ENCODE results near the gene GIPC1. TPM values are rescaled to one million over a fixed set of nuclear protein-coding genes. Genes with fewer than 3 reads are reported as not detected.

The GIPC1 gene
- total and polyA plus RNA-seq, 2 of the 4 experiments (the other 2 are of a cell fraction) = 74.2 to 133 TPM

DNA sequence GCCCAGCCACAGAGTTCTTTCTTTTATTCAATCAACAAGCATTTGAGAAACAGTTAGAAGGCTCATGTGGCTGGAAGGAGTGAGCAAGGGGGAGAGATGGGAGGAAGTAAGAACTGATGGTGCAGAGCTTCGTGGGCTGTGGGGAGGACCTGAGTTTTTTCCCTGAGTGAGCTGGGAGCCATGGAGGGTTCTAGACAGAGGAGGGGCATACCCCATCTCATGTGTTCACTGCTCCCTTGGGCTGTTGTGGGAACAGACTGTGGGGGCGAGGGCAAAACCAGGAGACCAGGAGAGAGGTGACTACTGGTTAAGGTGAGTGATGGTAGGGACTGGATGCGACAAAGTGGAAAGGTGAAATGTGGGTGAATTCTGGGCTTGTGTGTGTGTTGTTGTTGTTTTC is 65.2 kb downstream of the GIPC1 start:
- dilution Hi-C loops (cut with HindIII; ENCODE audit: low sequenced_read_pairs, unreplicated experiment) (no loop called here), in situ Hi-C loops (cut with MboI; ENCODE audit: low sequenced_read_pairs) (no loop called here), intact Hi-C loops (cut with micrococcal nuclease) (no loop called here)
- H2BK20ac ChIP-seq (ENCODE audit: low read depth, low read length) = no peak overlapping the region
- WGBS, 2 experiments (ENCODE audit: extremely low coverage in 2 of 2, insufficient read length in 1 of 2) = no CpG with 5 or more reads among the region's 3 CpGs
- H2BK15ac ChIP-seq (ENCODE audit: low read depth, low read length) = no peak overlapping the region
- no peak overlapping the region for H3K14ac ChIP-seq (replicated peaks; ENCODE audit: low read depth, low read length)
- H3K9me1 ChIP-seq (ENCODE audit: insufficient read depth, low read length) = peaks cover 12% of the 10 kb centered on the region; the same call in 1 of the 2 replicates
- H3K56ac ChIP-seq (ENCODE audit: extremely low read depth, insufficient read depth, low read length) = no peak overlapping the region
- BruUV-seq (replicated peaks) = no TSS peak
- H3K36me3 ChIP-seq (ENCODE audit: control insufficient read depth, insufficient read depth, low read length) = no peaks in the 10 kb centered on the region
- H4K8ac ChIP-seq (ENCODE audit: low read depth in 2 of 2, low read length in 2 of 2) = no peak overlapping the region
- H3K27ac ChIP-seq (ENCODE audit: insufficient read depth, low read length) = no peak overlapping the region
- H3K9ac ChIP-seq (ENCODE audit: low read depth, low read length) = no peak overlapping the region
- no peaks in the 10 kb centered on the region for H3K9me3 ChIP-seq (ENCODE audit: control insufficient read depth, insufficient read depth, low read length)
- no peak overlapping the region for H4K91ac ChIP-seq (ENCODE audit: insufficient read depth, low read depth, low read length)
- ATAC-seq (ENCODE audit: low read depth) (no peak), DNase-seq (no peak)
- TF ChIP-seq BHLHE40 (IDR thresholded peaks at IDR 0.05; ENCODE audit: low read depth, low read length) = no peak
- TF ChIP-seq, protein P1, sequence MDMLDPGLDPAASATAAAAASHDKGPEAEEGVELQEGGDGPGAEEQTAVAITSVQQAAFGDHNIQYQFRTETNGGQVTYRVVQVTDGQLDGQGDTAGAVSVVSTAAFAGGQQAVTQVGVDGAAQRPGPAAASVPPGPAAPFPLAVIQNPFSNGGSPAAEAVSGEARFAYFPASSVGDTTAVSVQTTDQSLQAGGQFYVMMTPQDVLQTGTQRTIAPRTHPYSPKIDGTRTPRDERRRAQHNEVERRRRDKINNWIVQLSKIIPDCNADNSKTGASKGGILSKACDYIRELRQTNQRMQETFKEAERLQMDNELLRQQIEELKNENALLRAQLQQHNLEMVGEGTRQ (IDR thresholded peaks at IDR 0.05; ENCODE audit: low read depth, low read length) = no peak
- no peak for TF ChIP-seq POLR2A (IDR thresholded peaks at IDR 0.05; ENCODE audit: low read depth, low read length)
- TF ChIP-seq RFX5 (IDR thresholded peaks at IDR 0.05; ENCODE audit: low read depth, low read length) = no peak
- no peak overlapping the region for H2AFZ ChIP-seq (replicated peaks; ENCODE audit: low read length, poor library complexity)
- H3K23ac ChIP-seq (ENCODE audit: low read depth, low read length) = no peak overlapping the region
- peaks cover 17% of the 10 kb centered on the region for H3K4me1 ChIP-seq (ENCODE audit: control insufficient read depth, insufficient read depth, low read length)
- ChIA-PET CTCF (interaction anchor here (0.7 kb wide), 1 partner anchor 721 kb away, joined by 7 read pairs; no protein-coding TSS in a partner anchor), POLR2A (ENCODE audit: unreplicated experiment) (no interaction called here)
- H3K4ac ChIP-seq (ENCODE audit: low read depth, low read length) = no peak overlapping the region
- no peak overlapping the region for H3K4me3 ChIP-seq (ENCODE audit: insufficient read depth, low read depth, low read length)
- H2AK5ac ChIP-seq (ENCODE audit: low read depth, low read length) = no peak overlapping the region
- no peak overlapping the region for H3K18ac ChIP-seq (ENCODE audit: low read depth, low read length)
- H2BK120ac ChIP-seq (ENCODE audit: low read depth, low read length) = no peak overlapping the region
- H4K20me1 ChIP-seq (ENCODE audit: insufficient read depth, low read length) = peaks cover 12% of the 10 kb centered on the region
- H2AK9ac ChIP-seq (replicated peaks; ENCODE audit: low read depth, low read length, poor library complexity) = no peak overlapping the region
- H3K4me2 ChIP-seq (ENCODE audit: low read depth, low read length) = no peak overlapping the region
- H3K27me3 ChIP-seq (ENCODE audit: control insufficient read depth, insufficient read depth, low read length) = peaks cover 2% of the 10 kb centered on the region; the same call in 1 of the 2 replicates
- peaks cover 21 to 29% of the 10 kb centered on the region in 2 experiments; a peak in 3 of 4 replicates for H3K79me1 ChIP-seq (ENCODE audit: low read depth in 1 of 2, low read length in 2 of 2)
- no peak overlapping the region for H4K5ac ChIP-seq (ENCODE audit: low read depth, low read length)
- H2BK5ac ChIP-seq (ENCODE audit: low read depth, low read length, poor library complexity, severe bottlenecking) = no peak overlapping the region
